Ramos (cell line): ENCODE data around the gene KRTAP12-3.
"Not testable (repeated sequence)": the region's sequence is repeated elsewhere in the genome, so short reads cannot be mapped to it uniquely, and the experiment has no call there.

Experiments
- in situ Hi-C: fragments of 300-500 bp; cut with MboI; formaldehyde crosslinking; loops from one replicate; pipeline ENCODE4 v1.14.3; 2022; ENCODE audit warnings: low sequenced_read_pairs; ENCODE audit not compliant: unreplicated experiment

The KRTAP12-3 gene

GRCh38 chr21:44626673-44627143 lies 31.0 kb upstream of the KRTAP12-3 start, which contains the start of gene KRTAP10-9:
Gene KRTAP10-9, plus strand, starts transcription at chr21:44627093. Its CDS starts 79 bp downstream, at chr21:44627172.
- in situ Hi-C loops: no loop called here

GRCh38 chr21:44627181-44627822 lies 30.4 kb upstream of the KRTAP12-3 start:
- in situ Hi-C loops: not testable (repeated sequence)

- in situ Hi-C loops: not testable (repeated sequence)
Observed at GRCh38 chr21:44627831-44628233, 29.9 kb upstream of the KRTAP12-3 start.

- in situ Hi-C loops: no loop called here
Observed at GRCh38 chr21:44628707-44629391, 28.9 kb upstream of the KRTAP12-3 start.

- in situ Hi-C loops: no loop called here
Observed at GRCh38 chr21:44630440-44630839, 27.3 kb upstream of the KRTAP12-3 start.

- in situ Hi-C loops: no loop called here
Observed at GRCh38 chr21:44632067-44632466, 25.7 kb upstream of the KRTAP12-3 start.

GRCh38 chr21:44636209-44637017 lies 21.3 kb upstream of the KRTAP12-3 start:
- in situ Hi-C loops: no loop called here

- in situ Hi-C loops: no loop called here
Observed at GRCh38 chr21:44637018-44637850, 20.5 kb upstream of the KRTAP12-3 start, which contains the start of gene KRTAP10-10. Gene KRTAP10-10, plus strand, starts transcription at chr21:44637356. Its CDS starts 62 bp downstream, at chr21:44637418.

GRCh38 chr21:44637851-44638348 lies 19.8 kb upstream of the KRTAP12-3 start:
- in situ Hi-C loops: not testable (repeated sequence)

GRCh38 chr21:44638506-44639330 lies 19.0 kb upstream of the KRTAP12-3 start:
- in situ Hi-C loops: not testable (repeated sequence)

GRCh38 chr21:44639331-44639655 lies 18.4 kb upstream of the KRTAP12-3 start:
- in situ Hi-C loops: no loop called here

- in situ Hi-C loops: no loop called here
Observed at GRCh38 chr21:44640761-44641160, 17.0 kb upstream of the KRTAP12-3 start.

GRCh38 chr21:44643741-44644310 lies 13.9 kb upstream of the KRTAP12-3 start:
- in situ Hi-C loops: no loop called here

GRCh38 chr21:44644878-44645277 lies 12.9 kb upstream of the KRTAP12-3 start:
- in situ Hi-C loops: no loop called here

GRCh38 chr21:44646366-44647221 lies 11.1 kb upstream of the KRTAP12-3 start, which contains the start of gene KRTAP10-11:
Gene KRTAP10-11, plus strand, starts transcription at chr21:44646414. Its CDS starts 45 bp downstream, at chr21:44646459.
- in situ Hi-C loops: not testable (repeated sequence)

- in situ Hi-C loops: no loop called here
Observed at GRCh38 chr21:44647222-44647552, 10.5 kb upstream of the KRTAP12-3 start.

- in situ Hi-C loops: no loop called here
Observed at GRCh38 chr21:44648557-44649311, 9.0 kb upstream of the KRTAP12-3 start.
